ENCODE measurements around the gene QRICH2. TPM values are rescaled to one million over a fixed set of nuclear protein-coding genes. Genes with fewer than 3 reads are reported as not detected.
"Not testable (repeated sequence)": the region's sequence is repeated elsewhere in the genome, so short reads cannot be mapped to it uniquely, and the experiment has no call there.

Gene QRICH2
- total RNA-seq, 1 donor from 2014 or later = 2.6 TPM

- ATAC-seq (ENCODE audit: poor library complexity) = no peak
- intact Hi-C loops (cut with DNase I) = no loop called here
- DNase-seq = peak; percentile 10
These were observed 47.4 kb downstream of the QRICH2 start for GRCh38 chr17:76260669-76261068.

GRCh38 chr17:76260220-76260619 lies 47.9 kb downstream of the QRICH2 start:
- intact Hi-C loops (cut with DNase I) = no loop called here
- DNase-seq (peak; percentile 5), ATAC-seq (ENCODE audit: poor library complexity) (no peak)

- intact Hi-C loops (cut with DNase I); DNase-seq: not testable (repeated sequence)
These were observed 51.5 kb downstream of the QRICH2 start for GRCh38 chr17:76256430-76257050.

DNA sequence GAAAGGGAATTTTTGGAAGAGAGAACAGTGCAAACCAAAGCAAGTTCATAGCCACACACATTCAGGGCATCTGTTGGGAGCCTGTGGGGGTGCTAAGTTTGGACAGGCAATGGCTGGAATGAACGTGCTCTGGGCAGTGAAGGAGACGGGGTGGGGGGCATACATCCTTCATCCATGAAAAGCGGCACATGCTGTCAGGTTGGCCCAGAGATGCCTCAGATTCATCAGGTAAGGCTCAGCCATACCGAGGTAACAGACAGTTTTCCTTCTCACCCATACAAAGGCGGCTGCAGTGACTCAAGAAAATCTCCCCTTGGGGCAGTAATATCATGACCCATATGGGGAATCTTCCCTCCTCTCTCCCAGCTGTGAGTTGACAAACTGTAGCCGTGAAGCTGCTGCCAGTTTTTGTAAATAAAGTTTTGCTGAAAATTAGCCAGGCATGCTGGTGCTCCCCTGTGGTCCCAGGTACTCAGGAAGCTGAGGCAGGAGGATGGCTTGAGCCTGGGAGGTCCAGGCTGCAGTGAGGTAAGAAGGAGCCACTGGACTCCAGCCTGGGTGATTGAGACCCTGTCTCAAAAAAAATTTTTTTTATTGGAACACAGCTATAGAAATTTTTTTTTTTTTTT lies 52.2 kb downstream of the QRICH2 start:
- intact Hi-C loops (cut with DNase I) = no loop called here
- no peak for DNase-seq
- ATAC-seq (ENCODE audit: poor library complexity) = no peak

More at GRCh38 chr17:76256430-76257050, 51.5 kb downstream of the QRICH2 start:
- not testable (repeated sequence) for ATAC-seq (ENCODE audit: poor library complexity)

DNA sequence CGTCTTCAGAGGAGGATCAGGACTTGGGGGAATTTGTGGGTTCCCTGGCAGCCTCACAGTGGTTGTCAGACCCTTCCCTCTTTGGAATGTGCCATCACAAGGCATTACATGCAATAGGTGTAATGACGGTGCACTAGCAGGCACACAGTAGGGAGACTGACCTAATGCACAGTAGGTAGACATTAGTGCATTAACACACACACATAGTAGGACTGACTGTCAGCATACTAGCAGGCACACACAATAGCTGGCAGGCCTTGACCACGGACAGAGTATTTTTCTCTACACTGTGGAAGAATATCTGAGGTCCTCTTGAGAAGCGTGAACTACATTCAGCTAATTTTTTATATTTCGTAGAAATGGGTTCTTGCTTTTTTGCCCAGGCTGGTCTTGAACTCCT lies 53.8 kb downstream of the QRICH2 start:
- ATAC-seq (ENCODE audit: poor library complexity) = no peak
- intact Hi-C loops (cut with DNase I) = no loop called here

DNA sequence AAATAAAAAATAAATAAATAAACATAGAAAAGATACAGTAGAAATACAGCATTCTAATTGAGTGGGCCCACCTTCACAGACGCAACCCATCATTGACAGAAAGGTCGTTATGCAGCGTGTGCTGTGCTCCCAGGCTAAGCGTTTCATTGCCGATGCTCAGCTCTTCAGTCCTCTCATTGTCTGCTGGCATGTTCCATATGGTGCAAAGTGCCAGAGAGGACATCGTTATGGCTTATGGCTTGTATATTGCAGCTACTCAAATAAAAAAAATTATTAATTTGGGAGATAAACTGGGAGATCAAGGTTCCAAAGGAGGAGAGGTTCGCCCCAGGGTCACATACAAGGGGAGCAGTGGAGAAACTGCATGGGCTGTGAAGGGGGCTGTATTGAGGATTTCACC lies 54.2 kb downstream of the QRICH2 start:
- ATAC-seq (ENCODE audit: poor library complexity) = no peak
- no peak for DNase-seq
- intact Hi-C loops (cut with DNase I) = no loop called here

More for the DNA sequence above, 53.8 kb downstream of the QRICH2 start:
- DNase-seq = no peak

GRCh38 chr17:76252967-76253766 lies 54.9 kb downstream of the QRICH2 start:
- ATAC-seq (ENCODE audit: poor library complexity); intact Hi-C loops (cut with DNase I); DNase-seq: not testable (repeated sequence)

DNA sequence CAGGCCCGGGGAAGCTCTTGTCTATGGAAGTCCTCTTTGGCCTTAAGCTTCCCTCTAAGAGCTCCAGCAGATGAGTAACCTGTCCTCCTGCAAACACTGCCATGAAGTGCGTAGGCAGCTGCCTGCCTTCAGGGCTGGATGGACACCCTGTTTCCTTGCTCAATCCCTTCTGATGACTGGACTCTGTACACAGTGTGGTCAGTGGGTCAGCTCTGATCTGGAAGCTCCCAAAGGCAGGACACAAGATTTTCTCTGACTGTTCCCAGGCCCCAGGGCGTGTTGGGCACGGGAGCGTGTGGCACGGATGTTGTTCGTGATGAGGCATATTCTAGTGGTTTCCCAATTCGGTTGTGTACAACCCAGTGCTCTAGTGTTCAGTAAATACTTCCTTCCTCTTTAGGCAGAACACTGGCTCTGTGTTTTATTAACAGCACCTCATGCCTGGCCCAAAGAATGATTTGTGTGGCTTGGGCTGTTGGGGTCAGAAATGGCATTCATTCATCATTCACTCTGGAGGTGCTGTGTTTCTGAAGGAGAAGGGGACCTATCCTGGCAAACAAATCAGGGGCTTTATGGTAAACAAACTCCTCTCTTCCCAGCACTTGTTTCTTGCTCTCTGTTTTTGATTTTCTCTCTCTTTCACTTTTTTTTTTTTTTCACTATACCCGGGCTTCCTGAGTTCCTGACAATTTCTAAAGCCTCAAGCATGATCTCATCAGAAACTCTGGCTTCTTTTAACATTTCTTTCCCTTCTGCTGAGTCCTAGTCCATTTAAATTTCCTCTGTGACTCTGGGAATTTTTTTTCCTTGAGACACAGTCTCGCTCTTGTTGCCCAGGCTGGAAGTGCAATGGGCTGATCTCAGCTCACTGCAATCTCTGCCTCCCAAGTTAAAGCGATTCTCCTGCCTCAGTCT lies 55.8 kb downstream of the QRICH2 start:
- ATAC-seq (ENCODE audit: poor library complexity) = peak; percentile 80
- DNase-seq = peak; percentile 72
- intact Hi-C loops (cut with DNase I) = no loop called here

DNA sequence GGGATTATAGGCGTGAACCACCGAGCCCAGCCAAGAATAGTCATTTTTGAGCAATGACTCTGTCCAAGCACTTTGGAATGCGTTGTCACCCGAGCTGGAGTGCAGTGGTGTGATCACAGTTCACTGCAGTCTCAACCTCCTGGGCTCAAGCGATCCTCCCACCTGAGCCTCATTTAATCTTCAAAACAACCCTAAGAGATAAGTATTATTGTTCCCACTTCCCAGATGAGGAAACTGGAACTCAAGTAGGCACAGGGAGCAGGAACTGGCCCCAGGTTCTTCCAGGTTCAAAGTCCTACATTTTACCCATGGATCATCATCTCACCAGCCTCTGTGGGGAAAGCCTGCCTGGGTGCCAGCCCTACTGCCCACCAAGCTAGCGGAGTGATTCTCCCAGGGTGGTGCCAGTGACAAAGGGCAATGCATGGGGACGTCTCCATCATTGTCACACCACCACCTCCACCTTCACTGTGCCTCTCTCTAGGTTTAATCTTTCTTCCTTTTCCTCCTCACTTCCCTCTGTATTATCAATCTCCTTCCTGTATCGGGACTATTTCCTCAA lies 56.5 kb downstream of the QRICH2 start:
- intact Hi-C loops (cut with DNase I) = no loop called here

GRCh38 chr17:76250141-76250540 lies 57.9 kb downstream of the QRICH2 start:
- ATAC-seq (ENCODE audit: poor library complexity) (no peak), DNase-seq (no peak)
- intact Hi-C loops (cut with DNase I) = no loop called here

More for the DNA sequence above, 56.5 kb downstream of the QRICH2 start:
- DNase-seq (no peak), ATAC-seq (ENCODE audit: poor library complexity) (no peak)

- intact Hi-C loops (cut with DNase I) = no loop called here
- DNase-seq (no peak), ATAC-seq (ENCODE audit: poor library complexity) (no peak)
These were observed 59.9 kb downstream of the QRICH2 start for GRCh38 chr17:76248013-76248782.

- no peak for DNase-seq
- intact Hi-C loops (cut with DNase I) = no loop called here
- no peak for ATAC-seq (ENCODE audit: poor library complexity)
These were observed 60.8 kb downstream of the QRICH2 start for GRCh38 chr17:76247304-76247703.

DNA sequence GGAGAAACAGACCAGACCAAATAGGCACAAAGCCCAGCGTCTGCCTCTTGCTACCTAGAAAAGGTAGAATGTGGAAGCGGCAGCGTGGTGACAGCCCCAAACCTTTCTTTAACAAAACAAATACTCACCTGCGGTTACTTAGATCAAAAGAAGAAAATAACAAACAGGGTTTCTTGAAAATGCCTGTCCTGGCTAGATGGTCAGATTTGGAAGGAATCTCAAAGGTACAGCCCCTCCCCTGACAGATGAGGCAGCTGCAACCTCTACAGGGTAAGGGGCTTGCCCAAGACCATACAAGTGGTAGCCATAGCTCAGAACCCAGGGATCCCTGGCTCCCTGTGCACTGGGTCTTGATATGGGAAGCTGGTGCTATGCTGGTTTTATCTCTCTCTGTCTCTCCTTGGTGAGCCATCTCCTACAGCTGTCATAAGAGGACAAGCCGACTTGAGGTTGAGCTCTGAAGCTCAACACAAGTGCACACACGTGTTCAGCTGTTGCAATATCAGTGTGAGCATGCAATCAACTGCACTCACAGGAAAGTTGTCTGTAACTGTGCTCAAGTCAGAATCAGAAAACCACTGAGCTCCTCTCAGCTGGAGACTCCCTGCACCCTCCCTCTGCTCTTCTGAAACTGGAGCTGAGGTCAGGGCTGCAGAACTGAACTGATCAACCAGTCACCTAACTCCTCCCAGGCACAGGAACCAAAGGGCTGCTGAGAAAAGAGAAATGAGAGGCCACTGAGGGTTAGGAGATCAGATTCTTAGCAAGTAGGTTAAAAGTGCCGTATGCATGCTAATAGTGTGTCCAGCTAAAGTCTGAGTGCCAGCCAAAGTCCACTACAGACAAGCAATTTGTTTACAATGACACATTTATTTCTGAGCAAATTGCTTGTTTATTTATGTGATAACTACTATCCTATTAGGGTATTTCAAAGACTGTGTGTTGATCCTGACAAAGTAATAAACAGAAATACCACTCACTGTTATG lies 61.7 kb downstream of the QRICH2 start:
- ATAC-seq (ENCODE audit: poor library complexity) (peak; percentile 15), DNase-seq (no peak)
- intact Hi-C loops (cut with DNase I) = no loop called here

GRCh38 chr17:76244721-76245120 lies 63.4 kb downstream of the QRICH2 start:
- intact Hi-C loops (cut with DNase I); ATAC-seq (ENCODE audit: poor library complexity); DNase-seq: not testable (repeated sequence)

- DNase-seq (no peak), ATAC-seq (ENCODE audit: poor library complexity) (no peak)
- intact Hi-C loops (cut with DNase I) = no loop called here
These were observed 64.0 kb downstream of the QRICH2 start for GRCh38 chr17:76243826-76244679.

All from Right ventricle myocardium superior (tissue), 1 donor.